Psoas muscle (tissue), 8 donors: Measurements from ENCODE around the gene SLC24A4. TPM values are rescaled to one million over a fixed set of nuclear protein-coding genes. Genes with fewer than 3 reads are reported as not detected.

Source experiments
- ATAC-seq, 4 donors: fragments of 200-7000 bp; cut with Tn5 transposase; one replicate each; pipeline ENCODE4 v1.9.1; 2020; ENCODE audit warnings: moderate library complexity in 3 of 4, mild to moderate bottlenecking in 2 of 4
- DNase-seq, 2 donors: peaks; one replicate each; pipeline ENCODE4 v3.0.0-alpha.2; 2020
- H3K27ac ChIP-seq: fragments of 200-600 bp; one replicate; pipeline ENCODE4 v1.8.0; 2022
- H3K27me3 ChIP-seq, 3 donors: fragments of 200-600 bp in 1 of 3; one replicate each; pipeline versions ENCODE4 v1.6.1 to v1.8.0; 2013 to 2022; ENCODE audit warnings: low read length in 2 of 3, mild to moderate bottlenecking in 2 of 3, moderate library complexity in 1 of 3; ENCODE audit not compliant: insufficient read depth in 3 of 3
- H3K36me3 ChIP-seq, 2 donors: fragments of 200-600 bp in 1 of 2; one replicate each; pipeline versions ENCODE4 v1.6.1 to v1.8.0; 2013 to 2022; ENCODE audit warnings: low read depth in 1 of 2, mild to moderate bottlenecking in 1 of 2, moderate library complexity in 1 of 2; ENCODE audit not compliant: insufficient read depth in 1 of 2
- H3K4me1 ChIP-seq: fragments of 200-600 bp; one replicate; pipeline ENCODE4 v1.8.0; 2022
- H3K4me3 ChIP-seq: fragments of 200-600 bp; one replicate; pipeline ENCODE4 v1.8.0; 2022; ENCODE audit warnings: mild to moderate bottlenecking
- H3K9me3 ChIP-seq: fragments of 200-600 bp; one replicate; pipeline ENCODE4 v1.8.0; 2022
- WGBS, 3 donors: extraction: QIAGEN DNeasy Blood & Tissue Kit; methylation state at CpG; one replicate each; pipeline versions ENCODE4 v1.1.6 to v1.1.7; 2013; 5-methylcytosine and 5-hydroxymethylcytosine counted together
- intact Hi-C, 2 donors: fragments of 100-400 bp; cut with DNase I; formaldehyde crosslinking; loops; one replicate each; pipeline versions ENCODE4 v1.11.0 to v1.14.2; 2022
- polyA plus RNA-seq, 3 donors: library from polyadenylated mRNA; stranded (reverse); fragments of 200-250 nt; gene quantifications; one replicate each; pipeline ENCODE4 v1.2.3, GENCODE V29; 2013
- total RNA-seq, 4 donors: library from RNA; stranded (reverse); fragmentation: NEBNext Ultra II Directional in 2 of 4; extraction: Animal tissue kit (Norgen Biotek cat#: 25700) in 2 of 4; gene quantifications; one replicate each; pipeline versions ENCODE4 v1.2.1 to v1.2.4, GENCODE V29; 2021 to 2023
- TF ChIP-seq, protein P1 (sequence below): fragments of 200-600 bp; IDR thresholded peaks from one replicate; pipeline ENCODE4 v1.8.0; 2022; ENCODE audit warnings: antibody characterized with exemption
- donor health status: healthy with polysubstance abuse.
- donor health status: DM: no; HTN: no; CAD: no; lungs with moderate emphysema.
- donor health status: Bipolar disorder and iron deficiency.
- donor health status: healthy.
- donor health status: DM: yes; HTN: yes; CAD: no.
- donor health status: DM: no; HTN: no; CAD: no.
- donor health status: DM: no; HTN: no; CAD: no.
- donor health status: DM: yes; HTN: yes; CAD: no.

SLC24A4 gene
- total and polyA plus RNA-seq, 7 donors: 0.21 to 2.3 (median 0.34) TPM

DNA sequence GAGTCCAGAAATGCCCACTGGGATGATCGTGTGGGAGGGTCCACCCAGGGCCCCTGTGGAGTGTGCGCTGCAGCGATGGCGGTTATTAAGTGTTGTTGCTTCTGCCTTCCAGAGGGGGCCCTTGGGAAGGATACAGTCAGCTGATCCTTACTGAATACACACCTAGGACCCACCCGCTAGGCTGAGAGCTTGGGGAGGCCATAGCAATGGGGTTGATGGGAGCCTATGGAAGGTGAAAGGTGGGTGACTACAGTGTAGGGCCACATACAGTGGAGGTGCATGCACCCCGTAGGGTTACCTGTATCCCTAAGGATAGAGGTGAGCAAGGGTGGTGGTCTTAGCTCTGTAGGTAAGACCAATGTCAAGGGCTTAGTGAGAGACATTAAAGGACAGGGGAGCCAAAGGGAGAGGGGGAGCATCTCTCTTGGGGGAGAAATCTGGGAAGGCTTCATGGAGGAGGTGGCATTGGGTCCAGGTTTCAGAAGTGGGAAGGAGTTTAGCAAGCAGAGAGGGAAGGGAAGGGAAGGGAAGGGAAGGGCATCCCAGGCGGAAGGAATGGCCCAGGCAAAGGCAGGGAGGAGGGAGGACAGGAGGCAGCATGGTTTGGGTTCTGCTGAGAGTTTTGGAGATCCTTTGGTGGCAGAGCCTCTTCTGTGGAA lies 117.5 kb downstream of the SLC24A4 start:
- intact Hi-C loops: no loop called here
- DNase-seq (no peak), ATAC-seq (no peak)
- Histone ChIP-seq H3K4me3 (no peak overlapping the region), H3K4me1 (no peaks in the 10 kb centered on the region), H3K27ac (no peak overlapping the region), H3K36me3 (no peaks in the 10 kb centered on the region), H3K9me3 (peaks cover 2% of the 10 kb centered on the region), H3K27me3 (peaks cover 0 to 1% (median 0%) of the 10 kb centered on the region in 3 donors)
- WGBS, 3 donors: 70 to 74% (median 72%) methylated on average over 7 of the region's 7 CpGs
- TF ChIP-seq, protein P1, sequence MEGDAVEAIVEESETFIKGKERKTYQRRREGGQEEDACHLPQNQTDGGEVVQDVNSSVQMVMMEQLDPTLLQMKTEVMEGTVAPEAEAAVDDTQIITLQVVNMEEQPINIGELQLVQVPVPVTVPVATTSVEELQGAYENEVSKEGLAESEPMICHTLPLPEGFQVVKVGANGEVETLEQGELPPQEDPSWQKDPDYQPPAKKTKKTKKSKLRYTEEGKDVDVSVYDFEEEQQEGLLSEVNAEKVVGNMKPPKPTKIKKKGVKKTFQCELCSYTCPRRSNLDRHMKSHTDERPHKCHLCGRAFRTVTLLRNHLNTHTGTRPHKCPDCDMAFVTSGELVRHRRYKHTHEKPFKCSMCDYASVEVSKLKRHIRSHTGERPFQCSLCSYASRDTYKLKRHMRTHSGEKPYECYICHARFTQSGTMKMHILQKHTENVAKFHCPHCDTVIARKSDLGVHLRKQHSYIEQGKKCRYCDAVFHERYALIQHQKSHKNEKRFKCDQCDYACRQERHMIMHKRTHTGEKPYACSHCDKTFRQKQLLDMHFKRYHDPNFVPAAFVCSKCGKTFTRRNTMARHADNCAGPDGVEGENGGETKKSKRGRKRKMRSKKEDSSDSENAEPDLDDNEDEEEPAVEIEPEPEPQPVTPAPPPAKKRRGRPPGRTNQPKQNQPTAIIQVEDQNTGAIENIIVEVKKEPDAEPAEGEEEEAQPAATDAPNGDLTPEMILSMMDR: no peak

- Histone ChIP-seq H3K27ac (no peak overlapping the region), H3K36me3 (no peaks in the 10 kb centered on the region), H3K9me3 (peaks cover 7% of the 10 kb centered on the region), H3K4me1 (no peaks in the 10 kb centered on the region), H3K4me3 (no peak overlapping the region), H3K27me3 (peaks cover 0 to 1% (median 0%) of the 10 kb centered on the region in 3 donors)
- intact Hi-C loops: no loop called here
- 85 to 91% (median 90%) methylated on average over 10 of the region's 10 CpGs for WGBS, 3 donors
- no peak for ATAC-seq
- TF ChIP-seq, protein P1: no peak
- no peak for DNase-seq
Measured at GRCh38 chr14:92441751-92442504, 119.0 kb downstream of the SLC24A4 start.

- intact Hi-C loops: no loop called here
- Histone ChIP-seq H3K4me1 (no peaks in the 10 kb centered on the region), H3K27ac (no peak overlapping the region), H3K36me3 (no peaks in the 10 kb centered on the region), H3K9me3 (peaks cover 7% of the 10 kb centered on the region), H3K4me3 (no peak overlapping the region), H3K27me3 (peaks cover 0 to 1% (median 0%) of the 10 kb centered on the region in 3 donors)
- DNase-seq: no peak
- 37 to 45% (median 38%) methylated on average over 14 of the region's 14 CpGs for WGBS, 3 donors
- peak in 2 of 4 donors; percentile 31 to 44 for ATAC-seq
- TF ChIP-seq, protein P1: no peak
Measured at GRCh38 chr14:92443167-92443566, 120.2 kb downstream of the SLC24A4 start.

GRCh38 chr14:92443741-92444140 lies 120.8 kb downstream of the SLC24A4 start:
- Histone ChIP-seq H3K4me3 (no peak overlapping the region), H3K36me3 (no peaks in the 10 kb centered on the region), H3K4me1 (no peaks in the 10 kb centered on the region), H3K9me3 (peaks cover 7% of the 10 kb centered on the region), H3K27ac (no peak overlapping the region), H3K27me3 (peaks cover 0 to 1% (median 0%) of the 10 kb centered on the region in 3 donors)
- WGBS, 3 donors: 69 to 76% (median 69%) methylated on average over 8 of the region's 8 CpGs
- TF ChIP-seq, protein P1: no peak
- DNase-seq: no peak
- ATAC-seq: no peak
- intact Hi-C loops: no loop called here
